ENCODE data around the gene FEM1A. TPM values are rescaled to one million over a fixed set of nuclear protein-coding genes. Genes with fewer than 3 reads are reported as not detected.

Gene FEM1A
- total and polyA plus RNA-seq, 2 donors (not counting 3 experiments of a cell fraction or from before 2014, with no cell fraction given): 5.1 to 11.4 TPM

GRCh38 chr19:4774136-4774535, 17.4 kb upstream of the FEM1A start:
- Histone ChIP-seq H3K27ac (ENCODE audit: insufficient read depth, low read depth, low read length) (no peak overlapping the region), H3K36me3 (ENCODE audit: control insufficient read depth in 2 of 2, extremely low read depth in 1 of 2, insufficient read depth in 2 of 2, low read length in 2 of 2) (no peaks in the 10 kb centered on the region), H2AFZ (ENCODE audit: low read depth, low read length) (no peak overlapping the region), H3K79me2 (ENCODE audit: control insufficient read depth, insufficient read depth, low read length) (no peaks in the 10 kb centered on the region), H3K27me3 (ENCODE audit: control insufficient read depth in 2 of 2, insufficient read depth in 2 of 2, low read length in 2 of 2) (no peaks in the 10 kb centered on the region), H3K9ac (replicated peaks; ENCODE audit: extremely low read depth, insufficient read depth, low read length) (no peak overlapping the region), H3K9me1 (replicated peaks; ENCODE audit: control insufficient read depth, extremely low read depth, insufficient read depth, low read length) (no peaks in the 10 kb centered on the region), H3K9me3 (replicated peaks; ENCODE audit: control insufficient read depth, insufficient read depth, low read length) (no peaks in the 10 kb centered on the region), H3K4me3 (replicated peaks in 1 of 3; ENCODE audit: insufficient read depth in 1 of 3, low read depth in 1 of 3, low read length in 3 of 3) (no peak overlapping the region), H3K4me1 (ENCODE audit: control insufficient read depth, extremely low read depth, insufficient read depth, low read length) (no peaks in the 10 kb centered on the region), H3K4me2 (ENCODE audit: insufficient read depth, low read length) (no peak overlapping the region), H4K20me1 (replicated peaks; ENCODE audit: control insufficient read depth, extremely low read depth, insufficient read depth, low read length) (no peaks in the 10 kb centered on the region)
- CTCF ChIA-PET: interaction anchor here (1.1 to 1.4 kb wide), 2 partner anchors 17 kb away, joined by 5 to 6 read pairs; partner anchors contain the start of gene FEM1A
- POLR2A ChIA-PET: no interaction called here
- FAIRE-seq (no peak), DNase-seq (ENCODE audit: low read depth, low spot score) (no peak)
- no TSS peak for BruUV-seq (replicated peaks)
- dilution Hi-C loops (cut with MboI; ENCODE audit: extremely low pct_ligation_motif_present, low sequenced_read_pairs): no loop called here
- intact Hi-C loops (cut with micrococcal nuclease): no loop called here
- TF ChIP-seq MAX (IDR thresholded peaks at IDR 0.05; ENCODE audit: insufficient read depth, insufficient read length): no peak
- TF ChIP-seq POLR2A (IDR thresholded peaks at IDR 0.05; ENCODE audit: low read depth, low read length): no peak
- no peak for TF ChIP-seq FOS (IDR thresholded peaks at IDR 0.05; ENCODE audit: borderline replicate concordance, insufficient read depth, low read length)
- TF ChIP-seq MYC (IDR thresholded peaks at IDR 0.05; ENCODE audit: low read depth, low read length): no peak
- no peak for TF ChIP-seq POLR2AphosphoS5 (IDR thresholded peaks at IDR 0.05; ENCODE audit: insufficient read depth, low read depth, low read length)
- no peak for TF ChIP-seq EZH2 (IDR thresholded peaks at IDR 0.05; ENCODE audit: borderline replicate concordance, low read depth, low read length, severe bottlenecking)
- TF ChIP-seq CTCF (IDR thresholded peaks at IDR 0.05; ENCODE audit: extremely low read depth in 1 of 2, insufficient read depth in 1 of 2, low read depth in 1 of 2, low read length in 2 of 2): no peak
- no peak for TF ChIP-seq JUN (IDR thresholded peaks at IDR 0.05; ENCODE audit: borderline replicate concordance, insufficient read depth, insufficient read length, low read depth)
- no peak for TF ChIP-seq GATA2 (IDR thresholded peaks at IDR 0.05; ENCODE audit: insufficient read depth, insufficient read length, low read depth, low read length)

Measured in endothelial cell of umbilical vein (primary cell).